Measurements from ENCODE around the gene ATP23.

The ATP23 gene

GRCh38 chr12:57909056-57909455 lies 32.3 kb upstream of the ATP23 start:
- DNase-seq: no peak

GRCh38 chr12:57909611-57910010 lies 31.8 kb upstream of the ATP23 start:
- DNase-seq: no peak

GRCh38 chr12:57918147-57918546 lies 23.2 kb upstream of the ATP23 start:
- no peak for DNase-seq

DNA sequence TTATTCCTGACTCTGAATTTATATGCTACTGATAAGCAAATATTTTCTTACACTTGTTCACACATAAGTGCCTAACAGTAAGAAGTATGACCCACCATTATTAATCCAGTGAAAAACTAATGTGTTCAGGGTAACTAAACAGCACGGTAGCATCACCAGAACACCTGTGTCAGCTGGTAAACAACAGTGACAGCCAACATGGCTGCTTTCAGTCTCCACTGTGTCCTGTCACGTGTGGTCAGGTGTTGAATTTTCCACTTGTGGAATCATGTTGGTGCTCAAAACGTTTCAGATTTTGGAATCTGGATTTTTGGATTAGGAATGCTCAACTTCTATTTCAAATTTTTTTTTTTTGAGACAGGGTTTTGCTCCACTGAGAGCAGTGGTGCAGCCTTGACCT lies 14.3 kb upstream of the ATP23 start:
- no peak for DNase-seq

- DNase-seq: no peak
These were observed 12.1 kb upstream of the ATP23 start for GRCh38 chr12:57929092-57929830.

- DNase-seq: no peak
These were observed 6.5 kb upstream of the ATP23 start for GRCh38 chr12:57934819-57935218.

- no peak for DNase-seq
These were observed 6.0 kb upstream of the ATP23 start for GRCh38 chr12:57935331-57935730.

GRCh38 chr12:57935839-57936512 lies 5.4 kb upstream of the ATP23 start:
- DNase-seq: peak; percentile 79 to 81

DNA sequence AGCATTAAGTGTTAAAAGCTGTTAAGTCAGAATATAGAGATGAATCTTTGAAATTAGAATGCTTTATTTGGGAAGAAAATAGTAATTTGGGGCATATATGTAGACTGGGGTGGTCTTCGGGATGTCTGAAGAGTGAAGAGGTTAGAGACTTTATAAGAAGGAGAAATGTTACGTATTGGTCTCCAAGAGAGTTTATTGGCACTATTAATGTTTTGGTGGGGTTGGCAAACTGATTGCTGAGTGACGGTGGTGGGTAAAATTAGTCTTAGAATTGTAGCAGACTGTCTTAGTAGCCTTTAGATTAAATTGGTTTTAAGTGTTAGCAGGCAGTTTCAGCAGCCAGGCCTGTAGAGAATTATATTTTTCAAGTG lies 4.9 kb upstream of the ATP23 start:
- no peak for DNase-seq

DNA sequence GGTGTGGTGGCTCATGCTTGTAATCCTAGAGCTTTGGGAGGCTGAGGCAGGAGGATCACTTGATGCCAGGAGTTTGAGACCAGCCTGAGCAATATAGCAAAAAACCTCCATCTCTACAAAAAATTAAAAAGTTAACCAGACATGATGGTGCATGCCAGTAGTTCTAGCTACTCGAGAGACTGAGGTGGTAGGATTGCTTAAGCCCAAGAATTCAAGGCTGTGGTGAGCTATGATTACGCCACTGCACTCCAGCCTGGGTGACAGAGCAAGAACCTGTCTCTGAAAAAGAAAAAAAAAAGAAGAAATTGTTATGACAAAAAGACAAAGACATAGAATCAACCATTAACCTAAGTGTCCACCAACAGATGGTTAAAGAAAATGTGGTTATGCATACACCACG lies 2.1 kb upstream of the ATP23 start:
- DNase-seq: no peak

DNA sequence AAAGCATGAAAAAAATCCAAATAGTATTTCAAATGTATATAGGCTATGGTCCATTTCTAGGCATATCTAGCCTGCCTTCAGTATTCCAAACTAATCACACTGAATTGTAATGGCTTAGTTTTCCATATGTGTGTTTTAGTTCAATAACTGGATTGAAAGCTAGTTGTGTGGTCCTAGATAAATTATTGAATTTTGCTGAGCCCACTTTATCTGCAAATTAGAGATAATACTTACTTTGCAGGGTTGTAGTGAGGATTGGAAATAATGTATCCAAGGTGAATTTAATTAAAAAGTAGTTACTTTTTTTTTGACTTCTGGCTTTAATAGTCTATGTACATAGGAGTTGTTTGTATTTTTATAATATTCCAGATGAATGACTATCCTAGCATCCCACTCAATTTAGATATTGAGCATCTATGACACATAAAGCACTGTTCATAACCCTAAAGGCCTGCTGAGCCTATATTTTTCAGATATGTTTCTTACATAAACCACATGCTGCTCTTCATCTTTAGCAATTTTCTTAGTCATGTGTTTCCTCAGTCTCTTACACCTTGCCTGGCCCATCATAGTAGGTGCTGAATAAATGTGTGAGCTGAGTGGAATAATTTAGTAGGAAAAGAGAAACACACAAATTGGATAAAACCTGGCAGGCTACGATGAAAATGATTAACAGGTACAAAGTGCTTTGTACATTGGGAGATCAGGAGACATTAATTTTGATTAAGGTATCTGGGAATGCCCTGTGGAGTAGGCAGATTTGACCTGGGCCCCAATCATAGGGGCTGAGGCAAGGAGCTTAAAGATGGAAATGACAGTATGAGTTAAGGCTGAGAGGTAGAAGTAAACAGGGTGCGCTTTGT lies 1.1 kb upstream of the ATP23 start:
- DNase-seq: no peak

- DNase-seq: no peak
These were observed 527 bp upstream of the ATP23 start for GRCh38 chr12:57940915-57941164.

GRCh38 chr12:57943438-57944080 lies 2.2 kb downstream of the ATP23 start:
- DNase-seq: no peak

DNA sequence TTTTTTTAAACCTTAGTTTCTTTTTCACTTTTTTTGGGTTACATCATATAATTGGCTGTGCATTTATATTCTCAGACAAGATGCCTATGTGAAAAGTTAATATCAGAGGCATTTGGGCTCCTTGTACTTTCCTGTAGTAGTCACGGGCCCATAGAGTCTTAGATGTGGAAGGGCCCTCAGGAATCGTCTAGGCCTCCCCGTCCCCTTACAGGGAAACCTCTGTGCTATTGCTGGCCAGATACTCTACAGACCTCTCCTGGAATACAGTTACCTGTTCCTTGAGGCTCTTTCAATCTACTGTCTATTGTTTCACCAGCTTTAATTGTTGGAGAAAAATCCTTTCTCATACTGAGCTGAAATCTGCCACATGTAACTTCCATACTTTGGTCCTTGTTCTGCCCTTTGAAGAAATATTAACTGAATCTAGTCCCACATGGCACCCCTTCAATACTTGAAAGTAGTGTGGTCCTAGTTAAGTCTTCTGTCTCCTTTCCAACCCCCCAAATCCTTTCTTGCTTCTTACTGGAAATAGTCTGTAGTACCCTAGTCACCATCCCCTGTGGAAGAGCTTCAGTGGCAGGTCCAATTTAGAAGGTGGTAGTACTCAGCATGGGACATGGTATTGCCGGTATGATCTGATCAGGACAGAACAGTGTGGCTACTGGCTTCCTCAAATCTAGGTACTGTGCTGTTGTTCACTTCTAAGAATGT lies 3.1 kb downstream of the ATP23 start:
- DNase-seq: no peak

DNA sequence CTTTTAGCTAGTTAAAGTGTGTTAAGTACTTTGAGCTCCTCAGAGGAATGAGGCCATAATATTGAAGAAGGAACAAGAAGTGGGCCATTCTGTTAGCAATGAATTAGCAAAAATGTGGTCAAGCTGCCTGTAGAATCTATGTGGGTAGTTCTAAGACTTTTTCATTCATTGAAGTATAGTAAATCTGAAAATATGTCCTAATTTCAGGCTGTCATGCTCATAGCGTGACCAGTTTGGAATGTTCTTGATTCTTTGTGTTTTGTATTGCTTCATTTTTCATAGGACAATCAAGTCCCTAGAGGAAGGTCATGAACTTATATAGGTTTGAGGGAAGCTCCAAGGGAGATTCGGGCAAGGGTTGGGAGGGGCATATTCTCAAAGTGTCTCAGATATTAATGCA lies 11.4 kb downstream of the ATP23 start:
- DNase-seq: no peak

GRCh38 chr12:57954768-57955167 lies 13.4 kb downstream of the ATP23 start:
- no peak for DNase-seq

DNA sequence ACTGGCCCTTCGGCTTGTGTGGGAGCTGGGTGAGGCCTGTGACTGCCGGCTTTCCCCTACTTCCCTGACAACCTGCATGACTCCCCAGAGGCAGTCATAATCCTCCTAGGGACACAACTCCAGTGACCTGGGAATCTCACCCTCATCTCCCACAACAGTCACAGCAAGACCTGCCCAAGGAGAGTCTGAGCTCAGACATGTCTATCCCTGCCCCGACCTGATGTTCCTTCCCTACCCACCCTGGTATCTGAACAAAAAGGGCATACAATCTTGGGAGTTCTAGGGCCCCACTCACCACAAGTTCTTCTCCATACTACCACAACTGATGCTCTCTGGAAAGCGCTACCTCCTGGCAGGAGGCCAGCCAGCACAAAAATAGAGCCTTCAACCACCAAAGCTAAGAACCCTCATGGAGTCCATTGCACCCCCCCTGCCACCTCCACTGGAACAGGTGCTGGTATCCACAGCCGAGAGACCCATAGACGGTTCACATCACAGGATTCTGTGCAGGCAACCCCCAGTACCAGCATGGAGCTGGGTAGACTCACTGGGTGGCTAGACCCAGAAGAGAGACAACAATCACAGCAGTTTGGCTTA lies 16.8 kb downstream of the ATP23 start:
- DNase-seq: no peak

DNA sequence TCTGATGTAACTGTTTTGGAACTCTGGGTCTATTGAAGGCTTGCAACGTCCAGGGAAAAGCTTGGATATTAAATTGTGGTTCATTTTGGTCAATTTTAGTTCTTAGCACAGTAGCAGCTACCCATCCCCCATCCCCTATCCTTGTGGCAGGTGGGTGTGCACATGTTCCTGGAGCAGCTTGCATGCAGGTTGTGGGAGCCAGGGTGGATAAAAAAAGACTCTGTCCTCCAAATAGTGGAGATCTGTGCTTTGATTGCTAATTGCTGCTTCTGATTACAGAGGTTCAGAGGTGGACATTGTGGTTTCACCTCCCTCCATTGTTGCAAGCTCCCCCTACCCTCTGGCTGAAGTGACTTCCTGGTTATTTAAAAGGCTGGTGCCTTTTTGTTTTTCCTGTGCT lies 23.1 kb downstream of the ATP23 start:
- DNase-seq: no peak

GRCh38 chr12:57965766-57966165 lies 24.4 kb downstream of the ATP23 start:
- no peak for DNase-seq

GRCh38 chr12:57966536-57966935 lies 25.2 kb downstream of the ATP23 start:
- no peak for DNase-seq

DNA sequence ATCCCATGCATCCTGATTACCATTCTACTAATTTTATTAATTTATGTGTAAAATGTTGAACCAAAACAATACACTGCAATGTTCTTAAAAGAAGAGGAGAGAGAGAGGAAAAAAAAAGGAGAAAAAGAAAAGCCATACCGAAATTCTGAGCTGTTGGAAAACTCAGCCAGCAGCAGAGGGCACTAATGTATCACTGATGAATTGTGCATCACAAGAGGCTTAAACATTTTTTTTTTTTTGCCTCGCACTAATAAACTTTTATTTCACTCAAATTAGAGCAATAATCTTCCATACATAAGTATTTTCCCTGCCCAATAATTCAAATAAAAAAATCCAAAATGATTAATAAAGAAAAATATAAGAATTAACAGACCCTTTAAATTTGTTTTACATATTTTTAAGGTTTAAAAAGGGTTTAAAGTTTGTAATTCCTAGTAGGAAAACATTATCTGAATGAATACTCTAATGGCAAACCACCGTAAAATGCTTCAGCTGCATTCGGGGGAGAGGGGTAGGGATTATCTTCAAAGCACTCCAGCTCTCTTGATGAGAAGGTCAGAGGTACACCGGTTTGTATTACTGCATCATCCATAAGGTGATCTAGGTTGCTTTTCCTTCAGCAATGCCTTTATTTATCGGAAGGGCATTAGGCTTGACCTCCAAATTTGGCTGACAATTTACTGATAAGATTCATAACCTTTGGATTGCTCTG lies 41.9 kb downstream of the ATP23 start:
- DNase-seq: no peak
